Osteoblast (primary cell): ENCODE results near the gene SRP19. TPM values are rescaled to one million over a fixed set of nuclear protein-coding genes. Genes with fewer than 3 reads are reported as not detected.
A peak's percentile ranks its signal among the peaks of the same experiment; 100 is the strongest.

Experiments used
- DNase-seq: peaks from one replicate; pipeline ENCODE4 v3.0.0; 2011; ENCODE audit warnings: low spot score, mixed read lengths; ENCODE audit not compliant: insufficient read length; ENCODE audit errors: missing footprints
- H2AFZ ChIP-seq: 2 replicates; pipeline ENCODE4 v1.6.0; 2011; ENCODE audit warnings: mild to moderate bottlenecking, low read length
- H3K27ac ChIP-seq: 2 replicates; pipeline ENCODE4 v1.5.1; 2011; ENCODE audit warnings: mild to moderate bottlenecking, low read depth, low read length, moderate library complexity
- H3K27me3 ChIP-seq: 2 replicates; pipeline ENCODE4 v1.6.0; 2012; ENCODE audit warnings: mild to moderate bottlenecking, control low read depth, inconsistent platforms, low read length, moderate library complexity; ENCODE audit not compliant: insufficient read depth
- H3K36me3 ChIP-seq: 2 replicates; pipeline ENCODE4 v1.5.1; 2011; ENCODE audit warnings: mild to moderate bottlenecking, low read length, control low read depth, moderate library complexity; ENCODE audit not compliant: insufficient read depth
- H3K4me1 ChIP-seq: 2 replicates; pipeline ENCODE4 v1.5.1; 2011; ENCODE audit warnings: mild to moderate bottlenecking, low read length, control low read depth, moderate library complexity; ENCODE audit not compliant: insufficient read depth
- H3K4me2 ChIP-seq: 2 replicates; pipeline ENCODE4 v1.6.0; 2011; ENCODE audit warnings: mild to moderate bottlenecking, low read length; ENCODE audit not compliant: insufficient read depth
- H3K4me3 ChIP-seq: fragments of 200-600 bp; sonication (generic); 3 replicates; pipeline ENCODE4 v1.5.1; 2012; ENCODE audit warnings: mild to moderate bottlenecking, low read length, inconsistent platforms; ENCODE audit not compliant: insufficient read depth
- H3K79me2 ChIP-seq: 2 replicates; pipeline ENCODE4 v1.6.0; 2012; ENCODE audit warnings: mild to moderate bottlenecking, low read length, control low read depth, inconsistent platforms; ENCODE audit not compliant: insufficient read depth
- H3K9me3 ChIP-seq: 2 replicates; pipeline ENCODE4 v1.5.1; 2011; ENCODE audit warnings: low read depth, low read length, control low read depth
- H4K20me1 ChIP-seq: 2 replicates; pipeline ENCODE4 v1.6.0; 2012; ENCODE audit warnings: mild to moderate bottlenecking, low read length, control low read depth; ENCODE audit not compliant: insufficient read depth
- total RNA-seq: library from RNA; depleted of rRNA; stranded (reverse); fragments of >200 nt; gene quantifications from 2 replicates; pipeline ENCODE4 v1.2.3, GENCODE V29; 2012
- TF ChIP-seq, protein P1 (sequence below): IDR thresholded peaks from 2 replicates; pipeline ENCODE4 v1.5.1; 2011; ENCODE audit warnings: mild to moderate bottlenecking, low read depth, low read length, moderate library complexity; ENCODE audit errors: extremely low read depth

The SRP19 gene
- total RNA-seq, 1 donor = 59.0 TPM

DNA sequence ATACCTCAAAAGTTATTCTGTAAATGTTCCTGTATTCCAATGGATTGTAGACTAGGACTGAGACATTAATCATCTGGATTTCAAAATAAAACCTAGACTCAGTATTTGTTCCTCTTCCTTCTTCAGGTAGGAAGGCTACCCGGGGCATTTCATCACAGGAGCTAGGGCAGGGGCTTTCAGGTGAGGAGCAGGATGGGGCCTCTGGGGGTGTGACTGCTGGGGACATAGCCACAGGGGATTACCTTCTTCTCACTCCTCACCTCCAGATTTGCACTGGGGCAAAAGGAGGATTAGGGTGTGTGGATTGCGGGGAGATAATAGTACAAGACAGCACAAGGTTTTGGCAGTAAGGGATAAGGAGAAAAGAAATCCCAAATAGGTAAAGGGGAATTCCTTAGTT lies 37.9 kb upstream of the SRP19 start:
- H2AFZ ChIP-seq = no peak overlapping the region
- no peaks in the 10 kb centered on the region for H3K27me3 ChIP-seq
- no peaks in the 10 kb centered on the region for H4K20me1 ChIP-seq
- H3K79me2 ChIP-seq = no peaks in the 10 kb centered on the region
- H3K4me1 ChIP-seq = no peaks in the 10 kb centered on the region
- H3K4me2 ChIP-seq = no peak overlapping the region
- no peak overlapping the region for H3K4me3 ChIP-seq
- DNase-seq = peak; percentile 4
- TF ChIP-seq, protein P1, sequence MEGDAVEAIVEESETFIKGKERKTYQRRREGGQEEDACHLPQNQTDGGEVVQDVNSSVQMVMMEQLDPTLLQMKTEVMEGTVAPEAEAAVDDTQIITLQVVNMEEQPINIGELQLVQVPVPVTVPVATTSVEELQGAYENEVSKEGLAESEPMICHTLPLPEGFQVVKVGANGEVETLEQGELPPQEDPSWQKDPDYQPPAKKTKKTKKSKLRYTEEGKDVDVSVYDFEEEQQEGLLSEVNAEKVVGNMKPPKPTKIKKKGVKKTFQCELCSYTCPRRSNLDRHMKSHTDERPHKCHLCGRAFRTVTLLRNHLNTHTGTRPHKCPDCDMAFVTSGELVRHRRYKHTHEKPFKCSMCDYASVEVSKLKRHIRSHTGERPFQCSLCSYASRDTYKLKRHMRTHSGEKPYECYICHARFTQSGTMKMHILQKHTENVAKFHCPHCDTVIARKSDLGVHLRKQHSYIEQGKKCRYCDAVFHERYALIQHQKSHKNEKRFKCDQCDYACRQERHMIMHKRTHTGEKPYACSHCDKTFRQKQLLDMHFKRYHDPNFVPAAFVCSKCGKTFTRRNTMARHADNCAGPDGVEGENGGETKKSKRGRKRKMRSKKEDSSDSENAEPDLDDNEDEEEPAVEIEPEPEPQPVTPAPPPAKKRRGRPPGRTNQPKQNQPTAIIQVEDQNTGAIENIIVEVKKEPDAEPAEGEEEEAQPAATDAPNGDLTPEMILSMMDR = no peak
- H3K36me3 ChIP-seq = peaks cover 20% of the 10 kb centered on the region
- H3K9me3 ChIP-seq = no peaks in the 10 kb centered on the region
- H3K27ac ChIP-seq = no peak overlapping the region

DNA sequence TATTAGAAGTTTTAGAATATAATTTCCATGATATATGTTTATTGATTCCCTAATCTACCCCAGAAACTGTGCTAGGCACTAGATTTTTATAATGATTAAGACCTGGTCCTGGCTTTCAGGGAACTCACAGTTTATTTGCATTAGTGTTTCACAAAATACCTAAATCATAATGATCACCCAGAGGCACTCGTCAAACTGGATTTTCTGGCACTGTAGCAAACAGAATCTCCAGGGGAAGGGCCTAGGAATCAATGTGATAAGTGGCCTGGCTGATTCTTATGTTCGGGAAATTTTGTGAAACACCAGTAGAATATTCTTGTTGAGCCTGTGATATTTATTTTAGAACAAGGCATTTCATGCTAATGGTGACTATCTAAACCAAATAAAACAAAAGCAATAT lies 37.4 kb upstream of the SRP19 start:
- H3K9me3 ChIP-seq = no peaks in the 10 kb centered on the region
- TF ChIP-seq, protein P1 = no peak
- no peak overlapping the region for H3K27ac ChIP-seq
- peaks cover 23% of the 10 kb centered on the region for H3K36me3 ChIP-seq
- H3K27me3 ChIP-seq = no peaks in the 10 kb centered on the region
- no peak overlapping the region for H3K4me2 ChIP-seq
- no peak for DNase-seq
- no peaks in the 10 kb centered on the region for H3K79me2 ChIP-seq
- no peaks in the 10 kb centered on the region for H4K20me1 ChIP-seq
- no peak overlapping the region for H2AFZ ChIP-seq
- H3K4me3 ChIP-seq = no peak overlapping the region
- no peaks in the 10 kb centered on the region for H3K4me1 ChIP-seq

DNA sequence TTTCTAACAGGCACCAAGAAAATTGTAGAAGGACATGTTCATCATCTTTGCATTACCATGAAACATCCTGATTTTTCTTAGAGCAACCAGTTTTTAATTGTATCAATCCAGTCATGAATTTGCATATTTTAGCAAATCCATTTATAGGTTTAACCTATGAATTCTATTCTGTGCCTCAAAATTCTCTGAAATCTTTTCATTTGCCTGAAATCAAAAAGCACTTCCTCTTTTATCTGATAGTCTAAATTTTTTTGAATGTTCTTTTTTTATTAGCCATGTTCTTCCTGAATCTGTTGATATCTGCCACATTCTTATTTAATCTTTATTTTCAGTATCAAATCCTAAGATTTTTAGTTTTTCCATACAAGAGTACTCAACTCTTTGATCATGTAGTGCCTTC lies 36.9 kb upstream of the SRP19 start:
- Histone ChIP-seq H4K20me1 (no peaks in the 10 kb centered on the region), H3K79me2 (no peaks in the 10 kb centered on the region)

DNA sequence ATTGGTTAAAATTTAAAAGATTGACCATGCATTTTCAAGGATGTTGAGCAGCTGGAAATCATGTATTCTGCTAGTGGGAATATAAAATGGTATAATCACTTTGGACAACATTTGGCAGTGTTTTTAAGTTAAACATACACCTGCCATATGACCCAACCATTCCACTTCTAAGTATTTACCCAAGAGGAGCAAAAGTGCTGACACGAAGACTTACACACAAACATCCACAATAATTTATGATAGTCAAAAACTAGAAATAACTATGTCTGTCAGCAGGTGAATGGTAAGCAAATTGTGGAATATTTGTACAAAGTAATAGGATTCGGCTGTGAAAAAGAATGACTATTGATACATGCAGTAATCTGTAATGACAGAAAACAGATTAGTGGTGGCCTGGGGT lies 30.7 kb upstream of the SRP19 start:
- TF ChIP-seq, protein P1 = no peak
- H3K4me3 ChIP-seq = no peak overlapping the region
- no peak overlapping the region for H2AFZ ChIP-seq
- no peaks in the 10 kb centered on the region for H3K79me2 ChIP-seq
- no peak overlapping the region for H3K4me2 ChIP-seq
- no peak for DNase-seq
- peaks cover 17% of the 10 kb centered on the region for H3K36me3 ChIP-seq
- H4K20me1 ChIP-seq = no peaks in the 10 kb centered on the region
- H3K9me3 ChIP-seq = no peaks in the 10 kb centered on the region
- H3K4me1 ChIP-seq = no peaks in the 10 kb centered on the region
- H3K27ac ChIP-seq = no peak overlapping the region
- no peaks in the 10 kb centered on the region for H3K27me3 ChIP-seq

More for the DNA sequence above, 36.9 kb upstream of the SRP19 start:
- H2AFZ ChIP-seq = no peak overlapping the region
- peaks cover 24% of the 10 kb centered on the region for H3K36me3 ChIP-seq
- no peak for DNase-seq
- no peaks in the 10 kb centered on the region for H3K27me3 ChIP-seq
- TF ChIP-seq, protein P1 = no peak
- H3K4me1 ChIP-seq = no peaks in the 10 kb centered on the region
- H3K27ac ChIP-seq = no peak overlapping the region
- no peaks in the 10 kb centered on the region for H3K9me3 ChIP-seq
- H3K4me3 ChIP-seq = no peak overlapping the region
- H3K4me2 ChIP-seq = no peak overlapping the region
